GM23248 (cell line): ENCODE measurements around the gene PCDHB6.

Experiments
- EZH2 ChIP-seq: fragments of 200-600 bp; sonication (generic); IDR thresholded peaks from 2 replicates; pipeline ENCODE4 v1.6.1; 2018; ENCODE audit warnings: antibody characterized with exemption, mild to moderate bottlenecking; ENCODE audit not compliant: insufficient read depth, poor library complexity, severe bottlenecking
- EZH2phosphoT487 ChIP-seq: fragments of 200-600 bp; sonication (generic); IDR thresholded peaks from 2 replicates; pipeline ENCODE4 v1.6.1; 2018; ENCODE audit warnings: antibody characterized with exemption, moderate library complexity, mild to moderate bottlenecking, low read depth; ENCODE audit not compliant: insufficient read depth

- no peak for TF ChIP-seq EZH2
- no peak for TF ChIP-seq EZH2phosphoT487
Measured at GRCh38 chr5:141180313-141180712, 30.5 kb downstream of the PCDHB6 start.
